ENCODE results near the gene L3MBTL2.

L3MBTL2 gene

DNA sequence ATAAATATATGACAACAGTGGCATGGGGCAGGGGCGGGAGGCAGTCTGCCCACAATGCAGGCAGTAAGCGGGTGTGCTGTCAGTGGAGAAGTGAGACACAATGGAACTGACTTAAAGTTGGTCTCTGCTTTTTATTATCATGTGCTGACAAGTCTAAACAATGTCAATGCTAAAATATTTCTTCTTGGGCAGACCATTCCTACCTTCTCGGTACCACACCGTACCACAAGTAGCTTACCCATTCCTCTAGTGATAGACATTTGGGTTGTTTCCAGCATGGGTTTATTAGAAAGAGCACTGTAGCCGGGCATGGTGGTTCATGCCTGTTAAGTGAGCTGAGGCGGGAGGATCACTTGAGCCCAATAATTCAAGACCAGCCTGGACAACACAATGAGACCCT lies 38.2 kb downstream of the L3MBTL2 start:
- no peak for DNase-seq (ENCODE audit: low spot score)
- TF ChIP-seq, protein P1, sequence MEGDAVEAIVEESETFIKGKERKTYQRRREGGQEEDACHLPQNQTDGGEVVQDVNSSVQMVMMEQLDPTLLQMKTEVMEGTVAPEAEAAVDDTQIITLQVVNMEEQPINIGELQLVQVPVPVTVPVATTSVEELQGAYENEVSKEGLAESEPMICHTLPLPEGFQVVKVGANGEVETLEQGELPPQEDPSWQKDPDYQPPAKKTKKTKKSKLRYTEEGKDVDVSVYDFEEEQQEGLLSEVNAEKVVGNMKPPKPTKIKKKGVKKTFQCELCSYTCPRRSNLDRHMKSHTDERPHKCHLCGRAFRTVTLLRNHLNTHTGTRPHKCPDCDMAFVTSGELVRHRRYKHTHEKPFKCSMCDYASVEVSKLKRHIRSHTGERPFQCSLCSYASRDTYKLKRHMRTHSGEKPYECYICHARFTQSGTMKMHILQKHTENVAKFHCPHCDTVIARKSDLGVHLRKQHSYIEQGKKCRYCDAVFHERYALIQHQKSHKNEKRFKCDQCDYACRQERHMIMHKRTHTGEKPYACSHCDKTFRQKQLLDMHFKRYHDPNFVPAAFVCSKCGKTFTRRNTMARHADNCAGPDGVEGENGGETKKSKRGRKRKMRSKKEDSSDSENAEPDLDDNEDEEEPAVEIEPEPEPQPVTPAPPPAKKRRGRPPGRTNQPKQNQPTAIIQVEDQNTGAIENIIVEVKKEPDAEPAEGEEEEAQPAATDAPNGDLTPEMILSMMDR (IDR thresholded peaks at IDR 0.05; ENCODE audit: extremely low read depth, missing control alignments): no peak

- TF ChIP-seq, protein P1 (IDR thresholded peaks at IDR 0.05; ENCODE audit: extremely low read depth, missing control alignments): no peak
Measured at GRCh38 chr22:41245917-41246499, 40.9 kb downstream of the L3MBTL2 start.

GRCh38 chr22:41247703-41248102 lies 42.6 kb downstream of the L3MBTL2 start:
- DNase-seq (ENCODE audit: low spot score): no peak
- TF ChIP-seq, protein P1 (IDR thresholded peaks at IDR 0.05; ENCODE audit: extremely low read depth, missing control alignments): no peak

More at GRCh38 chr22:41245917-41246499, 40.9 kb downstream of the L3MBTL2 start:
- no peak for DNase-seq (ENCODE audit: low spot score)

- DNase-seq (ENCODE audit: low spot score): no peak
- TF ChIP-seq, protein P1 (IDR thresholded peaks at IDR 0.05; ENCODE audit: extremely low read depth, missing control alignments): no peak
Measured at GRCh38 chr22:41248314-41248713, 43.2 kb downstream of the L3MBTL2 start.

DNA sequence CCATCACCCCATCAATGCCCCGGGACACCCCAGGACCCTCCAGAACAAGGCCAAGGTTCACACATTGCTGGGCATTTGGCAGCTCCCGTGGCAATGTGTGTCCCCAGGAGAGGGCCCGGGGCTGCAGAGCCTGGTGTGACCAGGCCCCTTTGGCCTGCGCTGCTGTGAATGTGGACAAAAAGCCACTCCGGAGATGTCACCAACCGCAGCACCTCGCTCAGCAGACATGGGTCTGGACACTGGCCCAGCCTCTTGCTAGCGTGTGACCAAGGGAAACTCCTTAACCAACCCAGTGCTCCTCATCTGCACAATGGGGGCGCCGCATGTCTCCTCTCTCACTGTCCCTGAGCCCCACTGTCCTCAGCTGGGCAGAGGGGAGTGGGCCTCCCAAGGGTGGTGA lies 43.6 kb downstream of the L3MBTL2 start:
- TF ChIP-seq, protein P1 (IDR thresholded peaks at IDR 0.05; ENCODE audit: extremely low read depth, missing control alignments): no peak

DNA sequence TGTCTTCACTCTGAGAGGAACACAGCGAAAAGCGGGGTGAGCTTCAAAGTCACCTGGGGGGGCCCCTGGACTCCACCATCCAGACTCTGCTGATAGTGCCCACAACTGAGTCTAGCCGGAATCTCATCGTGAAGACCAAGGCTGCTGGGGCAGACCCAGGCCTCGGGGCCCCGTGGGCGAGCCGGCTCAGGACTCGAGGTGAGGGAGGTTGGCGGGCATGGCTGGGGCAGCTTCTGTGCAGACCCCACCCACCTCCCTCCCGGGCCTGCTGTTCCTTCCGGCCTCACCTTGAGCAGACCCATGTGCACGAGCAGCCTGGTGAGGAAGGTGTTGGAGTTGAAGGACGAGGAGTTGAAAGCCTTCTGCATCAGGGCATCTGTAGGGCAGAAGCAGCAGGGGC lies 44.3 kb downstream of the L3MBTL2 start:
- TF ChIP-seq, protein P1 (IDR thresholded peaks at IDR 0.05; ENCODE audit: extremely low read depth, missing control alignments): no peak
- no peak for DNase-seq (ENCODE audit: low spot score)

More for the DNA sequence above, 43.6 kb downstream of the L3MBTL2 start:
- DNase-seq (ENCODE audit: low spot score): no peak

DNA sequence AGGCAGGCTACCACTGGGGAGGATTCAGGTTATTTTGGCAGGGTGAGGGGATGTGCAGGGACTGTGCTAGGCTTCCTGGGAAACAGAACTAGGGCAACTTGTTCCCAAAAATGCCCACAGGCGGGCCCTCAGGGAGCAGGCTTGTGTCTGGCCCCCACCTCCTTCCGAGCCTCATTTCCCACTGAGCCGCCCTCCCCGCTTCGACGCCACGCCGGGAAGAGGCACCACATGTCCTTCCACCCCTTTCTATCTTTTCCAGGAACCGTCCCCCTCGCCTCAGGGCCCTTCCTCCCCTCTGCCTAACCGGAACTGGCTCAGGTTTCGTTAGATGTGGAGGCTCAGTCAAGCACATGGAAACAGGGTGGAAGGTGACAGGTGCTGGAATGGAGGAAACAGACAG lies 45.0 kb downstream of the L3MBTL2 start:
- no peak for DNase-seq (ENCODE audit: low spot score)
- TF ChIP-seq, protein P1 (IDR thresholded peaks at IDR 0.05; ENCODE audit: extremely low read depth, missing control alignments): no peak

Measured in GM20000 (cell line).